ENCODE results near the gene CANT1. TPM values are rescaled to one million over a fixed set of nuclear protein-coding genes. Genes with fewer than 3 reads are reported as not detected.
"Not testable (repeated sequence)": the region's sequence is repeated elsewhere in the genome, so short reads cannot be mapped to it uniquely, and the experiment has no call there.

The CANT1 gene
- total RNA-seq, 2 experiments from 2014 or later = 41.6 to 53.1 TPM

DNA sequence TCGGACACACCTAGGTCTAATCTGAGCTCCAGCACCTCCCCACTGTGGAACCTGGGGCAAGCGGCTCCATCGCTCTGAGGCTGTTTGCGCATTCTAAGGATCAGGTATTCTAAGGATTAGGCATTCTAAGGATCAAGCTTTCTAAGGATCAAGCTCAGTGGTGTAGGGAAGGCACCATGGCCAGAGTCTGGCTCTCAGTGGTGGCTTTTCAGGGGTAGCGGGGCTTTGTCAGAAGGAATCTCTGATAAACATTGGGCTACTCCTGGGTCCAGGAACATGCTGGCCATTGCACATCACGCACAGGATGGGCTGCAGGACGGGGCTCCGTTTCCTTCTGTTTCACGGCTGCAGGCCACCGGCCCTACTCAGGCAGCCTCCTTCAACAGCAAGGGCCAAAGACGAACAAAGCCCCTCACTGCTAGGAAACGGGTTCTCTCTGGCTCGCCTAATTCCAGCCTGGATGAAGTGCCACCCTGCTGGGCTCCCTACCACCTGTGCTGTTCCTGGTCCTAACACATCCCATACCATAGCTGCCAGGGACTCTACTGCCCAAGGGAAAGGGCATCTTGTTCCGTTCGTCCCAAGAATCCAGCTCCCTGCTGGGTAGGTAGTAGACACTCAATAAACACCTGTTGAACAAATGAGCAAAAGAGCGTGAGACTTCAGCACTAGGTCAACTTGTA, 19.9 kb upstream of the CANT1 start:
- ChIA-PET CTCF (interaction anchor here (0.7 to 1.3 kb wide), 2 partner anchors 16 to 1344 kb away, joined by 3 read pairs; no protein-coding TSS in a partner anchor), POLR2A (no interaction called here)

DNA sequence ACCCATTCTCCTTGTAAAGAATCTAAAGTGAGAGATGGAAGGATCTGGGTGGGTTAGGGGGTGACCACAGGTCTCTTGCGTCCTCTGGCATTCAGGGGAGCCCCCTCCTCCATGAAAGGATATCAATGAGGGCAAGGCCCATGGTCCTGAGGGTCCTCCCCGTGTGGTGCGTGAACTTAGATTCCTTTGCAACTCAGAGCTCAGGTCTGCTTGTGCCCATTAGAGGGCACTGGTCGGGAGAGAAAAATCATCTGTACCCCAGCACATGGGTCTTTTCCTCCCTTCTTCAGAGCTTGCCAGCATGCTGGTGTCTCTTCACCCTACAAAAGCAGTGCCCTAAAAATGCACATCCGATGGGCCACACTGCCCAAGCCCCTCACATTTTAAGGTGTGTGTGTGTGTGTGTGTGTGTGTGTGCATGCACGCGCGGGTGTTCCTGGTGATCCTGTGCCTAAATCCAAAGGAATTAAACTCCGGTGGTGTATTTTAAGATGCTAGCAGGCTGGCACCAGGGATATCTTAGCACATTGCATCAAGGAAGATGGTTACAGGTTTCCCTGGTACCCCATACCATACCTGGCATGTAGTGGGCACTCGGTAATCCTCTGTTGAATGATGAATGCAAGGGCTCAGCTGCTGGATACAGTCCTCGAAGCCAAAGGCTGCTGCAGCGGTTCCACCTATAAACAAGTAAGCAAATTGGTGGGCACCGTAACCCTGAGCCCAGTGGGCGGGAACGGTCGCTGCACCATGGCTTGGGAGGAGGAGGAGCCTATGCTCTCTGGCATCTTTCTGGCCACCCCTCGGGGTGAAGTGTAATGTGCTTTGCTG, 19.1 kb upstream of the CANT1 start:
- POLR2A ChIA-PET = no interaction called here
- CTCF ChIA-PET = interaction anchor here (0.7 to 1.3 kb wide), 3 partner anchors 17 to 1344 kb away, joined by 3 read pairs; no protein-coding TSS in a partner anchor

DNA sequence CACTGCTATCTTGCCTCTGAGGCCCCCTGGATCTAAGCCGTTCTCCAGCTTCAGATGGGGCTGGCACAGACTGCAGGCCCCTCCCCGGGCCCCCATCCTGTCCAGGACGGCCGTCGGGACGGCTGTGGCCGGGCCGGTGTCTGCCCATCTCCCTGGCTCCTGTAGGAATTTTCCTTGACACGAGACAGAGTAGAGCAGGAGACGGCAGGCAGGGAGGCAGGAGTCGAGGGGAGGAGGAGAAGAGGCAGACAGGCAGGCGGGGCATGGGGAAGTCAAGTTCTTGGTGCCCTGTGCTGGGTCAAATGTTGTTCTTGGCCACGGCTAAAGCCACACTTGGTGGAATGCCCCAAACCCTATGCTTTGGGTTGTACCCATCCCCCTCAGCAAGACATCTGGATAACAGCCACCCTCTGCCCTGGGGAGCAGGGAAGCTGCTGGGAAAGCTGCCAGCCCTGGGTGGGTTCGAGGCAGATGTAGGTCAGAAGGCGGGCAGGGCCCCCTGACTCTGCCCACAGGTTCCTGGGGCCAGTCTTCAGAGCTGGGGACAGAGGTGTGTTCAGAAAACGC, 18.4 kb upstream of the CANT1 start:
- CTCF ChIA-PET = interaction anchor here (1.1 kb wide), 1 partner anchor 34 kb away, joined by 3 read pairs; no protein-coding TSS in a partner anchor
- POLR2A ChIA-PET = no interaction called here

DNA sequence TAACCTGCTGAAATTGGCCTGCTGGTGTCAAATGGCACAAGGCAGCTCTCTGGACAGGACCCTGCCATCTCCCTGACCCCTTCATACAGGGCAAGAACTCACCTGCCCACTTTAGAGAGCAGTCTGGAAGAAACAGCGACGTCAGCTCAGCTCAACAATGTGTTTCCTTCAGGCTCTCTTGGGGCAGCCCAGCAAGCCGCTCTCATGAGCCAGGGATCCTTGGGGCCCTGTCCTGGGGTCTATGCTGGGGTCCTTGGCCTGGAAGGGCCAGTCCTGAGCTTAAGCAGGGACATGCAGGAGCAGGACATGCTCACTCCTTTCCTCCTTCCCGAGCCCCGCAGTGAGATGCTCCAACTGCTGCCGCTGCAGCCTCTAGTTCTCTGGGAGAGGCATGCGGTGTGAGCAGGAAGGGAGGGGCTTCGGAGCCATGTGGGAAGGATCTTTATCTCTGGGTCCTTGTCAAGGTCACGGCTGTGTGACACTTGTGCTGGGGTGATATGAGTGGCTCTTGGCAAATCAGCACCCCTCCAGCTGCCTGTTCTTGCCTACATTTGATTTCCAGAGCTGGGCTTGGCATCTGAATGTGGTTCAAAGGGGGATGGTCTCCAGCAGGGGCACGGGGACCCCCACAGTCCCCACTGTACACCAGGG, 17.8 kb upstream of the CANT1 start:
- ChIA-PET POLR2A (no interaction called here), CTCF (interaction anchor here (1.1 kb wide), 1 partner anchor 15 kb away, joined by 3 read pairs; no protein-coding TSS in a partner anchor)

DNA sequence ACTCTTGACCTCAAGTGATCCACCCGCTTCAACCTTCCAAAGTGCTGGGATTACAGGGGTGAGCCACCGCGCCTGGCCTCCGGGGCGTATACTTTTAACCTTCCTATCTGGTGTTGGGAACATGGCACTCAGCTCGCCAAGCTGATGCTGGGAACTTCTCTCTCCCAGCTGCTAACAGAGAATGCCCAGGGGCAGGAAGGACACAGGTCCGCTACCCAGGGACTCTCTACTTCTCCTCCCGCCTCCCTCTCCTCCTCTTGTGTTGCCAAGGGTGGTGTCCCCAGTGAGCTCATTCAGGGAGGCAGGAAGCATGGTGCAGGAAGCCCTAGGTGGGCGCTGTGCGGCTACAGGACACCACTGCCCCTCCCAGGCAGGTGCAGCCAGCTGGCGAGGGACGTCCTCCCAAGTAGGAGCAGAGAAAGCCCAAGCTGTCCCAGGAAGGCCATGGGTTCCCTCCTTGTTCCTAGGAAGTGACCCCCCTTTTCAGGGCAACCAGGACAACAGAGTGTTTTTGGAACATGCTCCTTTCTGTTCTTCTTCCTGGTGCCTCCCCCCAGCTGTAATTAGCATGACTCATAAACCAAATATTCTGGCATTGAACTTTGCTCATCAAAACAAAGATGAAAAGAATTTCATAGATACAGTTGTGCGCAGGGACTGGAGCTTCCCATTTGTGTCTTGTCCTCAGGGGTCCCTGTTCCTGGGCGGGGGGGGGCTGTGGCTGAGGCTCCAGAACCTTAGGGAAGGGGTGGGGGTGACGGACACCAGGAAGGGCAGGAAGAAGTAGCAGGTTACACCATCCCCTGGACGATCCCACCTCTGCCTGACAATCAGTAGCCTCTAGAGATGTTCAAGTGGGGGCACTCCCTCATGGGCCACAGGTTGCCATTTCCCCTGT, 17.1 kb upstream of the CANT1 start:
- POLR2A ChIA-PET = no interaction called here
- CTCF ChIA-PET = interaction anchor here (1.1 kb wide), 1 partner anchor 15 kb away, joined by 3 read pairs; no protein-coding TSS in a partner anchor

DNA sequence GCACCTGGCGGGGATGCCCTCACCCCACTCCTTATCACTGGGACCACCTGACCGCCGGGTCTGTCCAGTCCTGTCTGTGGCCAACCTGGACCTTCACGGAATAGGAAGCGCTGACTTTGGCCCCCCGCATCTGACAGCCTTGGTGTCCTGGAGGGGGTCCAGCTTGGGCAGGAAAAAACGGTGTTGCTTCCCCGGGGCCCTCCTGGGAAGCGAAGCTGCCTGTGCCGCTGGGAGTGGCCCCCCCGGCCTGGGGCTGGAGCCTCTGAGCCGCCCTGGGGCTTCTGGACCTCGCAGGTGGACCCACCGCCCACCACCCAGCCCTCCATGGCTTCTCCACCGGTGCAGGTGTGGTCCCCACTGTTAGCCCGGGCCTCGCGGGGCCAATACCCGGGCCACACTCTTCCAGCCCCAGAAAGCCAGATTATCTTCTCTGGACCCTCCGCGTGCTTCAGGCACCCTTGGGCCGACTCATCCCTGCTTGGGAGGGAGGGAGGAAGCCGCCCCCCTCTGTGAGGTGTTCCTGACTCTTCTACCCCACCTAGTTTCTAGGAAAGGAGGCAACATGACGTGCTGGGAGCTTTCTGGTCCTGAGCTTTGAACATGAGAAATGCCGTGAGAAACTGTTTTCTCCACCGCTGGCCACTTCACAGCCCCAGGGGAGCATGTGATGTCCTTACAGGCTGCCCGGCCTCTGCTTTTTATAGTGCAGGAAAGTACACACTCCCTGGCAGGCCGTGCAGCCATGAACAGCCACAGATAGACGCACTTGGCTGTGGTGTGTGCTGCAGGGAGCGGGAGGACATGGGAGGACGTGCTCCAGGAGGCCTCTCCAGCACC, 15.6 kb upstream of the CANT1 start:
- CTCF ChIA-PET = interaction anchor here (1.0 kb wide), 1 partner anchor 158 kb away, joined by 3 read pairs; no protein-coding TSS in a partner anchor
- POLR2A ChIA-PET = no interaction called here

DNA sequence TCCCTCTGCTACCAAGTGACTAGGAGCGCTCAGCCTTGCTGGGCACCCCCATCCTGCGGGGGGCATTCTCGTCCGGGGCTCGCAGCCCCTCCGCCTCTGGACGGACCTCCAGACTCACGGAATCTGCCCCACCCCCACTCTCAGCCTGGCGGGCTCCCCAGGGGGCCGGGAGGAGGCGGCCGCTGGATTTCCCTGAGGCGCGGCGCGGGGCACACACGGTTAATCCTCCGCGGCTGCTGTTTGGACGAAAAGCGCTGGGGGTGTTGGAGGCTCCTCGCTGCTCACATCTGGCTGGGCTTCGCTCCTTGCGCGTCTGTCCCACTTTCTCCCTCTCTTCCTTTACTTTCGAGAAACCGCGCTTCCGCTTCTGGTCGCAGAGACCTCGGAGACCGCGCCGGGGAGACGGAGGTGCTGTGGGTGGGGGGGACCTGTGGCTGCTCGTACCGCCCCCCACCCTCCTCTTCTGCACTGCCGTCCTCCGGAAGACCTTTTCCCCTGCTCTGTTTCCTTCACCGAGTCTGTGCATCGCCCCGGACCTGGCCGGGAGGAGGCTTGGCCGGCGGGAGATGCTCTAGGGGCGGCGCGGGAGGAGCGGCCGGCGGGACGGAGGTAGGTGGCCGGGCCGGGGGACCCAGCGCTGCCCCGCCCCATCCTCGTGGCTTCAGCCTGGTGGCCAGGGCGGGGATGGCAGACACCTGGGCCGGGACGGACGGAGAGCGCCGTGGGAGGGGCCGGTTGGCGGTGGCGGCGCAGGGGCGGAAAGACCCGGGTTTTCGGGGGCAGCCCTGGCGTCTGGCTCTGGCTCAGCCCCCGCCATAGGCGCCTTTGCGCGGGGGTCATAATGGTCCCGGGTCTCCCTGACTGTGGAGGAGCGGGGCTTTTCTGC, 14.6 kb upstream of the CANT1 start, which contains the start of gene C1QTNF1:
C1QTNF1 (plus strand) TSS at position 284 of the 886 bp plus-strand sequence. CDS start 19,800 bp downstream, outside the sequence.
- ChIA-PET POLR2A (no interaction called here), CTCF (interaction anchor here (1.0 to 1.4 kb wide), 2 partner anchors 63 to 157 kb away, joined by 3 read pairs; no protein-coding TSS in a partner anchor)

DNA sequence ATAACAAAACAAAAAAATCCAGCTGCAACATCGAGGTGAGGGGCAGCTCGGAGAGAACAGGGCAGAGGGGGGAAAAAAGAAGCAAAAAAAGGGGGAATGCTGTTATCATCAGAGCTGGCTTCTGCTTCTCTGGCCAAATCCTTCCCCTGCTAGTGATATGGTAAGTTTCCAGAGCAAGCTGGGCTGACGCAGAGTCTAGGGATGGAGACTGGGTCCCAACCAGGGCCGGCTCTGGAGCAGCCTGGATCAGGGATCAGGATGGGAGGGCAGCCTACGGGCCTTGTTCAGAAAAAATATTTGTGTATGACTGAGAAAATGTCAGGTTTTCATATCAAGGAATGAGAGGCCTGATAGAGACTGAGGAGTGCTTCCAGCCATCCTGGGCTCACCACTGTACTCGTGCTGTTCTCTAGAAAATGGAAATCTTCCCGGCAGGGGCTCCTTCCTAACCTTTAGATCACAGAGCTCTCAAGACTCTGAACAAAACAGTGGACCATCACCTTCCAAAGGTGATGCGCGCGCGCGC, 13.7 kb upstream of the CANT1 start:
- ChIA-PET CTCF (interaction anchor here (1.0 to 1.4 kb wide), 2 partner anchors 23 to 64 kb away, joined by 3 read pairs; no protein-coding TSS in a partner anchor), POLR2A (no interaction called here)

DNA sequence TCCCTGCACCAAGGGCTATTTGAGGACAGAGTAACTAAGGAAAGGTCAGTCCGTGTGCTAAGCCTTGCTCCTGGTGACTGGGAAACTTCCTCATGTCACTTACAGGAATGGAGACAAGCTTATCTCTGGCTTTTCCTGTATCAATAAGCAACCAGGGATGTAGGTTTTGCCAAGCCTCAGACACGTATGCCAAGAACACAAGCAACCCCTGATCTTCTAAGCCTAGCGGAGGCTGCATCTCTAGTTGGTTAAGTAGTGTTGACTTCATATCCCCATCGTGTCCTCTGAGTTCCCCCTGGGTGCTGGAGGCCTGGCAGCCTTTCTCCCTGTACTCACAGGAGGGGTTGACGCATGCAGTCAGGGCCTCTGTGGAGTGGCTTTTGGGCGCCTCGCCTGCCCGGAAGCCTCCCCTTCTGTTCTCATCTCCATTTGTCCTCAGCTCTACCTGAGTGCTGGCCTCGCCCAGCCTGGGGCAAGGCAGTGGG, 13.0 kb upstream of the CANT1 start:
- POLR2A ChIA-PET = no interaction called here

DNA sequence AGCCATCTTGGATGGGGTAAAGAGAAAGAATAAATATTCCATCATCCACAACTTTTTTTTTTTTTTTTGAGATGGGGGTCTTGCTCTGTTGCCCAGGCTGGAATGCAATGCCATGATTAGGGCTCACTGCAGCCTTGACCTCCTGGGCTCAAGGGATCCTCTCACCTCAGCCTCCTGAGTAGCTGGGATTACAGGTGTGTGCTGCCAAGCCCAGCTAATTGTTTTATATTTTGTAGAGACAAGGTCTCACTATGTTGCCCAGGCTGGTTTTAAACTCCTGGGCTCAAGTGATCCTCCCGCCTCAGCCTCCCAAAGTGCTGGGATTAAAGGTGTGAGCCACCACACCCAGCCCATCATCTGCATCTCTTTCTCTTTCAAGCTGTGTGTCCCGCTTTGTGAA, 12.4 kb upstream of the CANT1 start:
- CTCF ChIA-PET = interaction anchor here (0.6 to 1.0 kb wide), 2 partner anchors 9 to 376 kb away, joined by 3 read pairs; no protein-coding TSS in a partner anchor
- POLR2A ChIA-PET = not testable (repeated sequence)

More for the DNA sequence above, 13.0 kb upstream of the CANT1 start:
- CTCF ChIA-PET = interaction anchor here (0.6 to 1.4 kb wide), 4 partner anchors 20 to 375 kb away, joined by 3 read pairs; no protein-coding TSS in a partner anchor

DNA sequence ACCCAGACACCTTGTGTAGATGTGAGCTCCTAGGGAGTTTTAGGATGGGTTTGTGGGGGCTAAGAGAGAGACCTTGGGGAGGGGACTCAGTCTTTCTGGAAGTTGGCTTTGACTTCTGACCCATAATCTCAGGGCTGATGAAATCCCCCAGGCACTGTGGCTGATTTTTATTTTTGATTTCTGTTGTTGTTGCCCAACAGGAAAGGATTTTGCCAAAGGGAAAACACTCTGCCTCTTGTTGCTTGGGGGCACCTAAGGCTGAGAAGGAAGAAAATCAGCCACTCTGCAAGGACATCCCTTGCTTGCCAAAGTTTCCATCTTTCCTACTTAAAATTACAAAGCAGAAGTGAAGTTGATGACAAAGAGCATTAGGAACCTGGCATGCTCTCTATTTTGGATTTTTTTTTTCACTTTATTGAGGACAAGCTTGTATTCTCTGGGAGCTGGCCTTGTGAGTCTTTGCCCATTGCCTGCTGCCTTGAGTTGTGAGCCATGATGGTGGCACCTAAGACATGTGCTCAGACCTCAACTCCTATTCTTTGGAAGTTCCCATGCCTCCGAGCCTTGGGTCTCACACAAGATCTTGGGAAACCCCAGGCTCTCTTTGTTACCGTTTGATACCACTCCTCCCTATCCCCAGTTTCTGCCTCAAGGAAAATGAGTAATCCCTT, 11.2 kb upstream of the CANT1 start:
- ChIA-PET POLR2A (no interaction called here), CTCF (interaction anchor here (0.8 to 1.0 kb wide), 3 partner anchors 8 to 23 kb away, joined by 3 to 4 read pairs (median 3); no protein-coding TSS in a partner anchor)

DNA sequence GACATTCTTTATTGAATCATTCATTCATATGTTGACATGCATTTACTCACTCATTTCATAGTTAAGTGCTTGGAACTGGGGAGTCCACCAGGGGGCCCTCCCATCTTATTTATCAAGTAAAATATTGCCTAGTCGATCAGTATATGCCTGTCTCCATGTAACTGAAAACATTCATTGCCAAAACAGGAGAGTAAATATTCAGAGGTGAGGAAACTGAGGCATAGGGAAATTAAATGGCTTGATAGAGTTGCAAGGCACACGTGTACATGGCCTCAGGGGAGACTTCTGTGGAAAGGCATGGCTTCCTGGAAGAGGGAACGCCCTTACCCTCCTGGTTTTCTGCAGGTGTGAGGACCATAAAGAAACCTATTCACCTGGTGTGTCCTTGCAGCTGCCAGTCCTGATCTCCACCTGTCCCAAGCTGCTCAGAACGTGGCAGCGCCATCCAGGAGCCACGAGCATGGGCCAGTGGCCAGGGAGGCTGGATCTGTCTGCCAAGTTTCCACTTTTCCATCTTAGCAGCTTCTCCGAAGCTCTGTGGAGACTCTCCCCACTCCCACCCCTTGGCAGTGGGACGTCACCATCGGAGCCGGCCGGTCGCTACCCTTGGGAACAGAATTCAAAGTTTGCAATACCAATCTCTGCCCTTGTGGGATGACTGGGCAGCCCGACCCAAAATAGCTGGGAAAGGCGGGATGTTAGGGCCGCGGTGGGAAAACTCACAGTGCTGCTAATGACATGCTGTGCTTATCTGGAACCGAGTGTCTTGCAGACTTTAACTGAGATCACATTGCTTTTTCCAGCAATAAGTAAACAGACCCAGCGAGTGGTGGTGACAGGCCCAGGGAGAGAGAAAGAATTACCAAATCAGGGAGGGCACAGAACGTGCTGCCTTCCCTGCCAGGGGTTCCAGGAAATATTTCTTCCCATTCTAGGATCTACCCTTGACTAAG, 10.3 kb upstream of the CANT1 start:
- POLR2A ChIA-PET = no interaction called here
- CTCF ChIA-PET = interaction anchor here (0.8 to 0.9 kb wide), 2 partner anchors 12 to 22 kb away, joined by 3 read pairs; no protein-coding TSS in a partner anchor

DNA sequence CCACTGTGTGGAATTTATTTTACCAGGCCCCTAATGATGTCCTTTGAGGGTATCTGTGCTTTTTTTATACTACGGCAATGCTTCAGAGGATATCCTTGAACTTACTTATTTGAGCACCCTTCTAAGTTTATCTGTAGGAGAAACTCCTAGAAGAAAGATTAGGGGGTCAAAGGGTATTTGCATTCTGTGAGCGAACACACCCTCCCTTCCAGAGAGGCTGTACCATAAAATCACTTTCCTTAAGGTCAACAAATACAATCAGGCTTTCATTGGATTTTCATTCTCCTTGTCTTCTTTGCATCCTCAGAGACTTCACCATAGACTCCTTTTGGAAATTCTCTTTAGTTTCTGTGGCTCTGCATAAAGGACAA, 9.7 kb upstream of the CANT1 start:
- POLR2A ChIA-PET = no interaction called here
- CTCF ChIA-PET = no interaction called here

DNA sequence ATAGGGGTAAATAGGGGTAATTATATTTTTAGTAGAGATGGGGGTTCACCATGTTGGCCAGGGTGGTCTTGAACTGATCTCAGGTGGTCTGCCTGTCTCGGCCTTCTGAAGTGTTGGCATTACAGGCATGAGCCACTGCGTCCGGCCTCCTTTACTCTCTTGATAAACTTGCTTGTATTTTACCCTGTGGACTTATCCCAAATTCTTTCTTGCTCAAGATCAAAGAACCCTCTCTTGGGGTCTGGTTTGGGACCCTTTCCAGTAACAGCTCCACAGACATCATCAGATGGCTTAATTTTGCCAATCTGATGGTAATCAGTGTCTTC, 8.8 kb upstream of the CANT1 start:
- CTCF ChIA-PET = no interaction called here
- POLR2A ChIA-PET = interaction anchor here (0.6 kb wide), 1 partner anchor 8 kb away, joined by 4 read pairs; no protein-coding TSS in a partner anchor
